Psoas muscle (tissue), 8 donors: Measurements from ENCODE around the gene UROS. TPM values are rescaled to one million over a fixed set of nuclear protein-coding genes. Genes with fewer than 3 reads are reported as not detected.

Experiments
- ATAC-seq, 4 donors: fragments of 200-7000 bp; cut with Tn5 transposase; one replicate each; pipeline ENCODE4 v1.9.1; 2020; ENCODE audit warnings: moderate library complexity in 3 of 4, mild to moderate bottlenecking in 2 of 4
- DNase-seq, 2 donors: peaks; one replicate each; pipeline ENCODE4 v3.0.0-alpha.2; 2020
- H3K27ac ChIP-seq: fragments of 200-600 bp; one replicate; pipeline ENCODE4 v1.8.0; 2022
- H3K27me3 ChIP-seq, 3 donors: fragments of 200-600 bp in 1 of 3; one replicate each; pipeline versions ENCODE4 v1.6.1 to v1.8.0; 2013 to 2022; ENCODE audit warnings: low read length in 2 of 3, mild to moderate bottlenecking in 2 of 3, moderate library complexity in 1 of 3; ENCODE audit not compliant: insufficient read depth in 3 of 3
- H3K36me3 ChIP-seq, 2 donors: fragments of 200-600 bp in 1 of 2; one replicate each; pipeline versions ENCODE4 v1.6.1 to v1.8.0; 2013 to 2022; ENCODE audit warnings: low read depth in 1 of 2, mild to moderate bottlenecking in 1 of 2, moderate library complexity in 1 of 2; ENCODE audit not compliant: insufficient read depth in 1 of 2
- H3K4me1 ChIP-seq: fragments of 200-600 bp; one replicate; pipeline ENCODE4 v1.8.0; 2022
- H3K4me3 ChIP-seq: fragments of 200-600 bp; one replicate; pipeline ENCODE4 v1.8.0; 2022; ENCODE audit warnings: mild to moderate bottlenecking
- H3K9me3 ChIP-seq: fragments of 200-600 bp; one replicate; pipeline ENCODE4 v1.8.0; 2022
- CTCF ChIP-seq: fragments of 200-600 bp; IDR thresholded peaks from one replicate; pipeline ENCODE4 v1.8.0; 2022; ENCODE audit warnings: antibody characterized with exemption
- WGBS, 3 donors: extraction: QIAGEN DNeasy Blood & Tissue Kit; methylation state at CpG; one replicate each; pipeline versions ENCODE4 v1.1.6 to v1.1.7; 2013; 5-methylcytosine and 5-hydroxymethylcytosine counted together
- intact Hi-C, 2 donors: fragments of 100-400 bp; cut with DNase I; formaldehyde crosslinking; loops; one replicate each; pipeline versions ENCODE4 v1.11.0 to v1.14.2; 2022
- polyA plus RNA-seq, 3 donors: library from polyadenylated mRNA; stranded (reverse); fragments of 200-250 nt; gene quantifications; one replicate each; pipeline ENCODE4 v1.2.3, GENCODE V29; 2013
- total RNA-seq, 4 donors: library from RNA; stranded (reverse); fragmentation: NEBNext Ultra II Directional in 2 of 4; extraction: Animal tissue kit (Norgen Biotek cat#: 25700) in 2 of 4; gene quantifications; one replicate each; pipeline versions ENCODE4 v1.2.1 to v1.2.4, GENCODE V29; 2021 to 2023
- donor health status: healthy with polysubstance abuse.
- donor health status: DM: no; HTN: no; CAD: no; lungs with moderate emphysema.
- donor health status: Bipolar disorder and iron deficiency.
- donor health status: healthy.
- donor health status: DM: yes; HTN: yes; CAD: no.
- donor health status: DM: no; HTN: no; CAD: no.
- donor health status: DM: no; HTN: no; CAD: no.
- donor health status: DM: yes; HTN: yes; CAD: no.

The UROS gene
- total and polyA plus RNA-seq, 7 donors = 39.6 to 73.6 (median 52.6) TPM

GRCh38 chr10:125795637-125796190, 27.3 kb downstream of the UROS start:
- no peak for TF ChIP-seq CTCF
- Histone ChIP-seq H3K4me3 (no peak overlapping the region), H3K27ac (no peak overlapping the region), H3K36me3 (peaks cover 0 to 92% of the 10 kb centered on the region in 2 donors), H3K9me3 (no peaks in the 10 kb centered on the region), H3K4me1 (no peaks in the 10 kb centered on the region), H3K27me3 (no peaks in the 10 kb centered on the region)
- ATAC-seq = no peak
- 84 to 88% (median 84%) methylated on average over 8 of the region's 8 CpGs for WGBS, 3 donors
- intact Hi-C loops = no loop called here
- DNase-seq = no peak

GRCh38 chr10:125795128-125795527, 27.9 kb downstream of the UROS start:
- DNase-seq = no peak
- no peak for ATAC-seq
- H3K27ac ChIP-seq = no peak overlapping the region

GRCh38 chr10:125792342-125793300, 30.4 kb downstream of the UROS start:
- Histone ChIP-seq H3K9me3 (no peaks in the 10 kb centered on the region), H3K27me3 (no peaks in the 10 kb centered on the region), H3K4me1 (no peaks in the 10 kb centered on the region), H3K27ac (no peak overlapping the region), H3K4me3 (no peak overlapping the region), H3K36me3 (peaks cover 2 to 92% of the 10 kb centered on the region in 2 donors)
- 79 to 84% (median 79%) methylated on average over 14 of the region's 14 CpGs for WGBS, 3 donors
- ATAC-seq (no peak), DNase-seq (no peak)
- TF ChIP-seq CTCF = no peak
- intact Hi-C loops = no loop called here

More at GRCh38 chr10:125795128-125795527, 27.9 kb downstream of the UROS start:
- WGBS, 3 donors = 69 to 73% (median 72%) methylated on average over 2 of the region's 2 CpGs
- no peak overlapping the region for H3K4me3 ChIP-seq
- no peaks in the 10 kb centered on the region for H3K27me3 ChIP-seq
- no peak for TF ChIP-seq CTCF
- intact Hi-C loops = no loop called here
- H3K9me3 ChIP-seq = no peaks in the 10 kb centered on the region
- H3K4me1 ChIP-seq = no peaks in the 10 kb centered on the region
- H3K36me3 ChIP-seq = peaks cover 0 to 89% of the 10 kb centered on the region in 2 donors

- no peak overlapping the region for H3K27ac ChIP-seq
- intact Hi-C loops = no loop called here
- peaks cover 2 to 53% of the 10 kb centered on the region in 2 donors for H3K36me3 ChIP-seq
- ATAC-seq (no peak), DNase-seq (no peak)
- H3K9me3 ChIP-seq = no peaks in the 10 kb centered on the region
- H3K4me3 ChIP-seq = no peak overlapping the region
- H3K27me3 ChIP-seq = no peaks in the 10 kb centered on the region
- no peak for TF ChIP-seq CTCF
- no peaks in the 10 kb centered on the region for H3K4me1 ChIP-seq
- WGBS, 3 donors = 86 to 88% (median 87%) methylated on average over 15 to 17 of the region's 17 CpGs
Observed at GRCh38 chr10:125788156-125789034, 34.7 kb downstream of the UROS start.
